H9 (cell line): ENCODE measurements around the gene FBLN7. TPM values are rescaled to one million over a fixed set of nuclear protein-coding genes. Genes with fewer than 3 reads are reported as not detected.

Experiments used
- DNase-seq: peaks from one replicate; pipeline ENCODE4 v3.0.0-alpha.2; 2017
- H2AFZ ChIP-seq: one replicate; pipeline ENCODE4 v1.6.1; 2013; ENCODE audit warnings: mild to moderate bottlenecking, low read length, control low read depth, moderate library complexity
- H2AK5ac ChIP-seq: 2 replicates; pipeline ENCODE4 v1.6.1; 2013; ENCODE audit warnings: low read length, control low read depth, mixed read lengths; ENCODE audit not compliant: insufficient read length
- H2BK120ac ChIP-seq: one replicate; pipeline ENCODE4 v1.6.1; 2013; ENCODE audit warnings: low read depth, mild to moderate bottlenecking, low read length, control low read depth, inconsistent platforms; ENCODE audit not compliant: poor library complexity, severe bottlenecking
- H2BK12ac ChIP-seq: 2 replicates; pipeline ENCODE4 v1.6.1; 2013; ENCODE audit warnings: low read length, control low read depth, mixed read lengths, low read depth; ENCODE audit not compliant: insufficient read length
- H2BK15ac ChIP-seq: 2 replicates; pipeline ENCODE4 v1.6.1; 2013; ENCODE audit warnings: low read depth, low read length, control low read depth
- H2BK20ac ChIP-seq: one replicate; pipeline ENCODE4 v1.6.1; 2013; ENCODE audit warnings: low read depth, mild to moderate bottlenecking, low read length, control low read depth, inconsistent platforms; ENCODE audit not compliant: poor library complexity, severe bottlenecking
- H2BK5ac ChIP-seq: 2 replicates; pipeline ENCODE4 v1.6.1; 2013; ENCODE audit warnings: low read length, control low read depth, mixed read lengths; ENCODE audit not compliant: insufficient read length
- H3K14ac ChIP-seq: 2 replicates; pipeline ENCODE4 v1.6.1; 2013; ENCODE audit warnings: low read length, control low read depth; ENCODE audit not compliant: insufficient read depth
- H3K18ac ChIP-seq: 2 replicates; pipeline ENCODE4 v1.6.1; 2013; ENCODE audit warnings: low read depth, mild to moderate bottlenecking, mixed read lengths, low read length, control low read depth; ENCODE audit not compliant: insufficient read length
- H3K23ac ChIP-seq: 2 replicates; pipeline ENCODE4 v1.6.1; 2013; ENCODE audit warnings: low read length, control low read depth, mixed read lengths, low read depth; ENCODE audit not compliant: insufficient read length
- H3K23me2 ChIP-seq: 2 replicates; pipeline ENCODE4 v1.6.1; 2013; ENCODE audit warnings: low read depth, mild to moderate bottlenecking, mixed read lengths, low read length, control low read depth; ENCODE audit not compliant: insufficient read length, poor library complexity, severe bottlenecking
- H3K27ac ChIP-seq: 2 replicates; pipeline ENCODE4 v1.5.1; 2013; ENCODE audit warnings: low read length, control low read depth, mixed read lengths, low read depth; ENCODE audit not compliant: insufficient read length
- H3K27me3 ChIP-seq: 2 replicates; pipeline ENCODE4 v1.6.1; 2013; ENCODE audit warnings: low read length, control low read depth, inconsistent platforms; ENCODE audit not compliant: insufficient read depth
- H3K4ac ChIP-seq: 2 replicates; pipeline ENCODE4 v1.6.1; 2013; ENCODE audit warnings: low read depth, mild to moderate bottlenecking, control low read depth, inconsistent platforms, low read length, moderate library complexity
- H3K4me1 ChIP-seq: 2 replicates; pipeline ENCODE4 v1.6.1; 2013; ENCODE audit warnings: low read length, control low read depth, inconsistent platforms; ENCODE audit not compliant: insufficient read depth
- H3K4me2 ChIP-seq: 2 replicates; pipeline ENCODE4 v1.6.1; 2013; ENCODE audit warnings: low read length, control low read depth, mixed read lengths; ENCODE audit not compliant: insufficient read length, insufficient read depth
- H3K56ac ChIP-seq: 2 replicates; pipeline ENCODE4 v1.6.1; 2013; ENCODE audit warnings: low read depth, mild to moderate bottlenecking, mixed read lengths, low read length, control low read depth; ENCODE audit not compliant: insufficient read length
- H3K79me1 ChIP-seq: 2 replicates; pipeline ENCODE4 v1.6.1; 2013; ENCODE audit warnings: low read depth, mild to moderate bottlenecking, moderate library complexity, low read length, control low read depth, inconsistent platforms; ENCODE audit not compliant: insufficient read depth, poor library complexity, severe bottlenecking
- H3K79me2 ChIP-seq: 2 replicates; pipeline ENCODE4 v1.6.1; 2013; ENCODE audit warnings: low read length, control low read depth, inconsistent platforms; ENCODE audit not compliant: insufficient read depth
- H3K9ac ChIP-seq: 2 replicates; pipeline ENCODE4 v1.6.1; 2013; ENCODE audit warnings: low read length, control low read depth, mixed read lengths; ENCODE audit not compliant: insufficient read length; ENCODE audit errors: extremely low read depth
- H3K9me3 ChIP-seq: one replicate; pipeline ENCODE4 v1.6.1; 2013; ENCODE audit warnings: low read depth, low read length, inconsistent platforms; ENCODE audit not compliant: control insufficient read depth
- H3T11ph ChIP-seq: one replicate; pipeline ENCODE4 v1.6.1; 2013; ENCODE audit warnings: mild to moderate bottlenecking, low read length, control low read depth, inconsistent platforms
- H4K20me1 ChIP-seq: one replicate; pipeline ENCODE4 v1.6.1; 2013; ENCODE audit not compliant: control insufficient read depth, insufficient read length, insufficient read depth
- H4K5ac ChIP-seq: 2 replicates; pipeline ENCODE4 v1.6.1; 2013; ENCODE audit warnings: low read depth, mild to moderate bottlenecking, mixed read lengths, low read length, control low read depth; ENCODE audit not compliant: insufficient read length
- H4K8ac ChIP-seq: replicated peaks from 2 replicates; pipeline ENCODE4 v1.6.1; 2013; ENCODE audit warnings: low read length, control low read depth, mixed read lengths, low read depth; ENCODE audit not compliant: insufficient read length
- H4K91ac ChIP-seq: 2 replicates; pipeline ENCODE4 v1.6.1; 2013; ENCODE audit warnings: low read depth, mild to moderate bottlenecking, moderate library complexity, mixed read lengths, low read length, control low read depth; ENCODE audit not compliant: insufficient read length
- H3K27ac Mint-ChIP-seq, 3 experiments: 2 replicates in 2 of 3; 3 replicates in 1 of 3; pipeline ENCODE4 v1.8.0; 2020 to 2021; ENCODE audit warnings: mixed read lengths in 3 of 3, mild to moderate bottlenecking in 1 of 3, moderate library complexity in 1 of 3
- H3K27me3 Mint-ChIP-seq: 2 replicates; pipeline ENCODE4 v1.8.0; 2021; ENCODE audit warnings: low read depth, mild to moderate bottlenecking, moderate library complexity, mixed read lengths
- H3K36me3 Mint-ChIP-seq, 3 experiments: 2 replicates in 2 of 3; 3 replicates in 1 of 3; pipeline ENCODE4 v1.8.0; 2020 to 2021; ENCODE audit warnings: low read depth in 3 of 3, mixed read lengths in 3 of 3; ENCODE audit not compliant: insufficient read depth in 1 of 3
- H3K4me1 Mint-ChIP-seq, 2 experiments: 2 replicates each; pipeline ENCODE4 v1.8.0; 2020; ENCODE audit warnings: mixed read lengths in 2 of 2
- H3K4me3 Mint-ChIP-seq, 2 experiments: 2 replicates in 1 of 2; 3 replicates in 1 of 2; pipeline ENCODE4 v1.8.0; 2020 to 2021; ENCODE audit warnings: mild to moderate bottlenecking in 2 of 2, mixed read lengths in 2 of 2, moderate library complexity in 1 of 2
- H3K9me3 Mint-ChIP-seq, 2 experiments: 2 replicates in 1 of 2; 3 replicates in 1 of 2; pipeline ENCODE4 v1.8.0; 2020; ENCODE audit warnings: mild to moderate bottlenecking in 2 of 2, mixed read lengths in 2 of 2, moderate library complexity in 1 of 2
- CTCF ChIP-seq: fragments of 200-600 bp; sonication (generic); conservative IDR thresholded peaks from 3 replicates; pipeline ENCODE4 v1.8.0; 2021; ENCODE audit warnings: antibody characterized with exemption, mild to moderate bottlenecking
- WGBS: extraction: QIAGEN DNeasy Blood & Tissue Kit; methylation state at CpG from one replicate; pipeline ENCODE4 v1.1.7; 2013; ENCODE audit warnings: missing lambda C conversion rate, low lambda C conversion rate, mixed read lengths; ENCODE audit not compliant: insufficient read length; ENCODE audit errors: extremely low coverage; 5-methylcytosine and 5-hydroxymethylcytosine counted together
- total RNA-seq: library from RNA; stranded (reverse); gene quantifications from 2 replicates; pipeline ENCODE4 v1.2.1, GENCODE V29; 2021

The FBLN7 gene
- total RNA-seq, 1 experiment from 2014 or later: 1.3 TPM

GRCh38 chr2:112118148-112118547 lies 20.0 kb upstream of the FBLN7 start:
- H3K56ac ChIP-seq: no peak overlapping the region
- no peak overlapping the region for H3K23ac ChIP-seq
- no peak overlapping the region for H3K14ac ChIP-seq
- H3K4ac ChIP-seq: no peak overlapping the region
- H2BK15ac ChIP-seq: no peak overlapping the region
- H3T11ph ChIP-seq: no peak overlapping the region
- no peaks in the 10 kb centered on the region for H3K4me1 ChIP-seq
- Mint-ChIP-seq H3K4me3 (no peak overlapping the region), H3K27ac (no peak overlapping the region), H3K36me3 (peaks cover 0 to 5% (median 4%) of the 10 kb centered on the region in 3 experiments; a peak in 3 of 7 replicates), H3K9me3 (peaks cover 0 to 2% of the 10 kb centered on the region in 2 experiments; a peak in 1 of 5 replicates), H3K27me3 (no peaks in the 10 kb centered on the region; the same call in 1 of the 2 replicates), H3K4me1 (no peaks in the 10 kb centered on the region)
- H2BK12ac ChIP-seq: no peak overlapping the region
- no peak overlapping the region for H4K8ac ChIP-seq
- no peak overlapping the region for H2AK5ac ChIP-seq
- no peak overlapping the region for H2AFZ ChIP-seq
- H2BK20ac ChIP-seq: no peak overlapping the region
- H4K5ac ChIP-seq: no peak overlapping the region
- peak; percentile 42 for TF ChIP-seq CTCF
- no peak overlapping the region for H4K91ac ChIP-seq
- no peaks in the 10 kb centered on the region for H3K79me1 ChIP-seq
- H2BK120ac ChIP-seq: no peak overlapping the region
- no peaks in the 10 kb centered on the region for H3K79me2 ChIP-seq
- H3K27me3 ChIP-seq: no peaks in the 10 kb centered on the region
- no peak overlapping the region for H3K9ac ChIP-seq
- H3K18ac ChIP-seq: no peak overlapping the region
- DNase-seq: no peak
- H3K9me3 ChIP-seq: no peaks in the 10 kb centered on the region
- no CpG with 5 or more reads among the region's 4 CpGs for WGBS
- H3K4me2 ChIP-seq: no peak overlapping the region
- H4K20me1 ChIP-seq: no peaks in the 10 kb centered on the region
- no peak overlapping the region for H3K27ac ChIP-seq
- no peaks in the 10 kb centered on the region for H3K23me2 ChIP-seq
- H2BK5ac ChIP-seq: no peak overlapping the region
